ENCODE results near the gene HK1. TPM values are rescaled to one million over a fixed set of nuclear protein-coding genes. Genes with fewer than 3 reads are reported as not detected.
"Not testable (repeated sequence)": the region's sequence is repeated elsewhere in the genome, so short reads cannot be mapped to it uniquely, and the experiment has no call there.

Gene HK1
- total RNA-seq, 2 donors from 2014 or later, result 73.3 to 83.3 TPM

DNA sequence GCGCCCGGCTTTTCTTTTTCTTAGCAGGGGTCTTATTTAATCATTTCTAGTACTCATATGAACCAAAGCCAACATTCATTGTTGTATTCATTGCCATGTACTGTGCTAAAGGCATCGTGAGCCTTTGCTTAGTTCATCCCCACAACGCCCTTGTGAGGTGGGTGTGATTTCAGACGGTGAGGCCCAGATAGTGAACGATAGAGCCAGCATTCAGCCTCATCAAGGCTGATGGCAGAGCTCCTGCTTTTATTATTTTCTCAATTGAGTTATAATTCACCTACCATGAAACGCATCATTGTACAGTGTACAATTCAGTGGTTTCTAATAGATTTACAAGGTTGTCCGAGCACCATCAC, 50.1 kb downstream of the HK1 start:
- intact Hi-C loops (cut with DNase I), result no loop called here
- no peaks in the 10 kb centered on the region for H3K9me3 ChIP-seq
- peak overlapping the region; percentile 60 for H3K27ac ChIP-seq
- no peak overlapping the region for H3K4me3 ChIP-seq
- DNase-seq, result no peak
- no peaks in the 10 kb centered on the region for H3K36me3 ChIP-seq
- H3K27me3 ChIP-seq, result no peaks in the 10 kb centered on the region
- H3K4me1 ChIP-seq, result peaks cover 39% of the 10 kb centered on the region
- TF ChIP-seq, protein P1, sequence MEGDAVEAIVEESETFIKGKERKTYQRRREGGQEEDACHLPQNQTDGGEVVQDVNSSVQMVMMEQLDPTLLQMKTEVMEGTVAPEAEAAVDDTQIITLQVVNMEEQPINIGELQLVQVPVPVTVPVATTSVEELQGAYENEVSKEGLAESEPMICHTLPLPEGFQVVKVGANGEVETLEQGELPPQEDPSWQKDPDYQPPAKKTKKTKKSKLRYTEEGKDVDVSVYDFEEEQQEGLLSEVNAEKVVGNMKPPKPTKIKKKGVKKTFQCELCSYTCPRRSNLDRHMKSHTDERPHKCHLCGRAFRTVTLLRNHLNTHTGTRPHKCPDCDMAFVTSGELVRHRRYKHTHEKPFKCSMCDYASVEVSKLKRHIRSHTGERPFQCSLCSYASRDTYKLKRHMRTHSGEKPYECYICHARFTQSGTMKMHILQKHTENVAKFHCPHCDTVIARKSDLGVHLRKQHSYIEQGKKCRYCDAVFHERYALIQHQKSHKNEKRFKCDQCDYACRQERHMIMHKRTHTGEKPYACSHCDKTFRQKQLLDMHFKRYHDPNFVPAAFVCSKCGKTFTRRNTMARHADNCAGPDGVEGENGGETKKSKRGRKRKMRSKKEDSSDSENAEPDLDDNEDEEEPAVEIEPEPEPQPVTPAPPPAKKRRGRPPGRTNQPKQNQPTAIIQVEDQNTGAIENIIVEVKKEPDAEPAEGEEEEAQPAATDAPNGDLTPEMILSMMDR (IDR thresholded peaks at IDR 0.05), result no peak
- H3K9ac ChIP-seq (ENCODE audit: low read depth in 2 of 2, low read length in 2 of 2), result peak overlapping the region; percentile 35 to 75

DNA sequence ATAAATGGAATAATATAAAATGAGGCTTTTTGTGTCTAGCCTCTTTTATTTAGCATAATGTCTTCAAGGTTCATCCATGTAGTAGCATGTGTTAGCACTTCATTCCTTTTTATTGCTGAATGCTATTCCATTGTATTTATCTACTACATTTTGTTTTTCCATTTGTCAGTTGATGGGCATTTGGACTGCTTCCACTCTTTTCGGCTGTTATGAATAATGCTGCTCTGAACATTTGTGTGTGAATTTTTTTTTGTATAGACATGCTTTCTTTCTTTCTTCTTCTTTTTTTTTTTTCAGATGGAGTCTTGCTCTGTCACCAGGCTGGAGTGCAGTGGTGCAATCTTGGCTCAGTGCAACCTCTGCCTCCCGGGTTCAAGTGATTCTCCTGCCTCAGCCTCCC, 50.6 kb downstream of the HK1 start:
- peak overlapping the region; percentile 60 for H3K27ac ChIP-seq
- H3K4me3 ChIP-seq; intact Hi-C loops (cut with DNase I): not testable (repeated sequence)

DNA sequence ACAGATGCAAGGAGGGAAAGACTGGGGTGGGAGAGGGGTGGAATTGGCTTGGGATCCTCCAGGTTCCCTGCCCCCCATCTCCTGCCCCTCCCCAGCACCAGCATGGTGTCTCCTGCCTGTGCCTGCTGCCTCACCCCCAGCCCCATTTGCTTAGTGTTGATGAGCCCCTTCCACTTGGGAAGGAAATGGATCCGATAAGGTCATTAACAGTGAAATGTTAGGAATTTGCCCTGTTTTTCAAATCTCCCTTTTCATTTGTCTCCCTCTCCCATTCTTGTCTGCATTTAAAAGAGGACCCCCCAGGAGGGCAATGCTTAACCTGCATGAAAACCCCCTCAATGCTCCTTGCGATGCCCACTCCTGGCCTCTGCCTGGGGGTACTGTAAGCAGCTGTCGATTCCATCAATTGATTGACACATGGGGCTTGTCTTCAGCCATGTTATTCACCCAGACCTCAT, 51.5 kb downstream of the HK1 start:
- H3K4me1 ChIP-seq, result peaks cover 36% of the 10 kb centered on the region

More for the DNA sequence above, 50.6 kb downstream of the HK1 start:
- DNase-seq; H3K36me3 ChIP-seq; H3K9me3 ChIP-seq; H3K27me3 ChIP-seq; H3K9ac ChIP-seq (ENCODE audit: low read depth in 2 of 2, low read length in 2 of 2): not testable (repeated sequence)
- peaks cover 39% of the 10 kb centered on the region for H3K4me1 ChIP-seq

DNA sequence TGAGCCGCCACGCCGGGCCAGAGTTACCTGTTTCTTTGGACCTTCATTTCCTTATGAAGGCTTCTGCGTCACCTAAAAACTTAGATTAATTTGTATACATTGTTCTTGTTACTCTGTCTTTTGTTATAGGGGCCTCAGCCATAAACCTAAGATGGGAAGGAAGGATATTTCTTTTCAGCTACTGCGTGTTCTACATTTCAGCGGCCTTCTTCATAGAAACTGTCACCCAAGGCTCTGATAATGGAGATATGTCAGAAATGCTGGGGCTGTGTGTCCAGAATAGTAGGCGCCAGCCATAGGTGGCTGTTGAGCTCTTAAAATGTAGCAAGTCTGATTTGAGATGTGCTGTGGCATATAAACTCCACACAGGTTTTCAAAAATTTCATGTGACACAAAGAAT, 52.9 kb downstream of the HK1 start:
- H3K36me3 ChIP-seq, result no peaks in the 10 kb centered on the region
- intact Hi-C loops (cut with DNase I), result no loop called here
- H3K4me1 ChIP-seq, result peaks cover 39% of the 10 kb centered on the region
- no peak overlapping the region for H3K27ac ChIP-seq
- H3K9ac ChIP-seq (ENCODE audit: low read depth in 2 of 2, low read length in 2 of 2), result no peak overlapping the region
- no peak for DNase-seq
- H3K9me3 ChIP-seq, result no peaks in the 10 kb centered on the region
- no peak overlapping the region for H3K4me3 ChIP-seq
- TF ChIP-seq, protein P1 (IDR thresholded peaks at IDR 0.05), result no peak
- H3K27me3 ChIP-seq, result no peaks in the 10 kb centered on the region

More for the DNA sequence above, 51.5 kb downstream of the HK1 start:
- Histone ChIP-seq H3K36me3 (no peaks in the 10 kb centered on the region), H3K27ac (no peak overlapping the region), H3K4me3 (no peak overlapping the region), H3K27me3 (no peaks in the 10 kb centered on the region), H3K9me3 (no peaks in the 10 kb centered on the region), H3K9ac (ENCODE audit: low read depth in 2 of 2, low read length in 2 of 2) (no peak overlapping the region)
- TF ChIP-seq, protein P1 (IDR thresholded peaks at IDR 0.05), result no peak
- intact Hi-C loops (cut with DNase I), result no loop called here
- no peak for DNase-seq

DNA sequence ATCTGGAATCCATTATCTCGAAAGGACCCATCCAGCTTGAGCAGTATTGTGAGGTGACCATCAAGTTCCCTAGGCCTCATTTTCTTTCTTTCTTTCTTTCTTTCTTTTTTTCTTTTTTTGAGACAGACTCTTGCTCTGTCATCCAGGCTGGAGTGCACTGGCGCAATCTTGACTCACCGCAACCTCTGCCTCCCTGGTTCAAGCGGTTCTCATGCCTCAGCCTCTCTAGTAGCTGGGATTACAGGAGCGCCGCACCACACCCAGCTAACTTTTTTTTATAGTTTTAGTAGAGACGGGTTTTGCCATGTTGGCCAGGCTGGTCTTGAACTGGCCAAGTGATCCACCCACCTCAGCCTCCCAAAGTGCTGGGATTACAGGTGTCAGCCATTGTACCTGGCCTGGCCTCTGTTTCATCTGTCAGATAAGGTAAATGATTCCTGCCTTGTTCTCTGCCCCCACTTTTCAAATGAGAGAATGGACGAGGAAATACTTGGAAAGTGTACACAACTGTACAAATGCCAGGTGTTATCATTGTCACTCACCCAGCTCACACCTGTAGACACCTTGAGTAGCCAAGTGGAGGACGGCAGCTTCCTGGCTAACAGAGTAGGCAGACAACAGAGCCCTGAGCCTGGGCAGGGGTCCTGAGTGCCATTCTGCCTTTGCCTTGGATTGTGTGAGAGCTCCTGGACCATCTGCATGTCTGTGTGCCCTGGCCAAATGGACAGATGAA, 54.1 kb downstream of the HK1 start:
- intact Hi-C loops (cut with DNase I), result no loop called here
- Histone ChIP-seq H3K36me3 (no peaks in the 10 kb centered on the region), H3K27me3 (no peaks in the 10 kb centered on the region), H3K9ac (ENCODE audit: low read depth in 2 of 2, low read length in 2 of 2) (no peak overlapping the region), H3K27ac (peak overlapping the region; percentile 19), H3K9me3 (no peaks in the 10 kb centered on the region), H3K4me1 (peaks cover 27% of the 10 kb centered on the region), H3K4me3 (no peak overlapping the region)
- peak; percentile 54 for DNase-seq
- TF ChIP-seq, protein P1 (IDR thresholded peaks at IDR 0.05), result no peak

DNA sequence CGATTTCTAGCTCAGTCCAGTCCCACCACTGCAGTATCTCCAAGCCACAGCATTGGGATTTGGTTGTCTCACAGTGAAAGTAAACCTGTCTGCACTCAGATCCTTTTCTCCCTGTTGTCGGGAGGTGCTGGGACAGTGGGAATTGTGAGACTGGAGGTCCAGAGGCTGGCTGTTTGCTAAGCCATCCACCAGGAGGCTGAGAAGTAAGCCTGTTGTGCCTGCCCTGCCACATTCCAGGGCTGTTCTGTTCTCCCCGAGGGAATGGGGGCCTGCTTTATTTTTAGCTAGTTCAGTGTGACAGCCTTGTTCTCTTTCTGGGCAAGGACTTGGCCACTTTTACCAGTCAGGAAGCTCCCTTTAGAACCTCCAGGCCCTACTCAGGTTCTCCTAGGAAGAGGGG, 54.9 kb downstream of the HK1 start:
- TF ChIP-seq, protein P1 (IDR thresholded peaks at IDR 0.05), result no peak
- Histone ChIP-seq H3K27me3 (no peaks in the 10 kb centered on the region), H3K4me1 (peaks cover 29% of the 10 kb centered on the region), H3K27ac (peak overlapping the region; percentile 19), H3K36me3 (no peaks in the 10 kb centered on the region), H3K4me3 (no peak overlapping the region), H3K9ac (ENCODE audit: low read depth in 2 of 2, low read length in 2 of 2) (peak overlapping the region in 1 of 2 donors; percentile 39), H3K9me3 (no peaks in the 10 kb centered on the region)
- DNase-seq, result no peak
- intact Hi-C loops (cut with DNase I), result no loop called here

DNA sequence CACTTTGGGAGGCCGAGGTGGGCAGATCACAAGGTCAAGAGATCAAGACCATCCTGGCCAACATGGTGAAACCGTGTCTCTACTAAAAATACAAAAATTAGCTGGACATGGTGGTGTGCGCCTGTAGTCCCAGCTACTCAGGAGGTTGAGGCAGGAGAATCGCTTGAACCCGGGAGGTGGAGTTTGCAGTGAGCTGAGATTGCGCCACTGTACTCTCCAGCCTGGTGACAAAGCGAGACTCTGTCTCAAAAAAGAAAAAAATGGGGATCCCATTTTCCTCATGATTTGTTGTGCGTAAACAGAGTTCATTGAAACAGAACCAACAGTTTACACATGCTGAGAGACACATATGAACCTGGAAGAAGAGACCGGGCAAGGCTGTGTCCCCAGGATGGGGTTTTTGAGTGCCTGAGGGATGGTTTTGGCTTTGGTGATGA, 55.6 kb downstream of the HK1 start:
- intact Hi-C loops (cut with DNase I); H3K27me3 ChIP-seq; H3K36me3 ChIP-seq; DNase-seq; H3K4me3 ChIP-seq; H3K9me3 ChIP-seq; H3K9ac ChIP-seq (ENCODE audit: low read depth in 2 of 2, low read length in 2 of 2): not testable (repeated sequence)
- H3K27ac ChIP-seq, result peak overlapping the region; percentile 19
- peaks cover 24% of the 10 kb centered on the region for H3K4me1 ChIP-seq
